IMR-90 (cell line): ENCODE measurements around the gene ZNF598. TPM values are rescaled to one million over a fixed set of nuclear protein-coding genes. Genes with fewer than 3 reads are reported as not detected.

Source experiments
- ELK1 ChIP-seq: fragments of 150-350 bp; IDR thresholded peaks from 2 replicates; pipeline ENCODE4 v1.6.1; 2016; ENCODE audit warnings: low read depth, mild to moderate bottlenecking, low read length, moderate library complexity, borderline replicate concordance
- FOS ChIP-seq: fragments of 150-350 bp; IDR thresholded peaks from 2 replicates; pipeline ENCODE4 v1.6.1; 2016; ENCODE audit warnings: low read depth, low read length
- MXI1 ChIP-seq: IDR thresholded peaks from 2 replicates; pipeline ENCODE4 v1.6.1; 2012; ENCODE audit warnings: low read depth, mild to moderate bottlenecking, low read length, moderate library complexity, borderline replicate concordance
- polyA plus RNA-seq, 3 experiments: library from polyadenylated mRNA; depleted of rRNA; stranded (reverse); fragments of >200 nt; gene quantifications; 2 replicates each; pipeline ENCODE4 v1.2.3, GENCODE V29; 2012; ENCODE audit warnings: low replicate concordance in 1 of 3
- total RNA-seq: library from RNA; depleted of rRNA; stranded (reverse); fragments of >200 nt; gene quantifications from 2 replicates; pipeline ENCODE4 v1.2.3, GENCODE V29; 2012

ZNF598 gene
- total and polyA plus RNA-seq, 2 of the 4 experiments (the other 2 are of a cell fraction) = 3.4 to 36.4 TPM

GRCh38 chr16:1979271-1980029 lies 30.2 kb downstream of the ZNF598 start (continued):
- no peak for TF ChIP-seq FOS
- TF ChIP-seq MXI1 = no peak
- no peak for TF ChIP-seq ELK1
